Stimulated activated naive CD4-positive, alpha-beta T cell (primary cell): ENCODE measurements around the gene SNTA1.
"Not testable (repeated sequence)": the region's sequence is repeated elsewhere in the genome, so short reads cannot be mapped to it uniquely, and the experiment has no call there.

ENCODE experiments used
- DNase-seq, 6 experiments: peaks; one replicate each; lab custom pipeline; 2025; lab: John Stamatoyannopoulos, UW

Gene SNTA1

DNA sequence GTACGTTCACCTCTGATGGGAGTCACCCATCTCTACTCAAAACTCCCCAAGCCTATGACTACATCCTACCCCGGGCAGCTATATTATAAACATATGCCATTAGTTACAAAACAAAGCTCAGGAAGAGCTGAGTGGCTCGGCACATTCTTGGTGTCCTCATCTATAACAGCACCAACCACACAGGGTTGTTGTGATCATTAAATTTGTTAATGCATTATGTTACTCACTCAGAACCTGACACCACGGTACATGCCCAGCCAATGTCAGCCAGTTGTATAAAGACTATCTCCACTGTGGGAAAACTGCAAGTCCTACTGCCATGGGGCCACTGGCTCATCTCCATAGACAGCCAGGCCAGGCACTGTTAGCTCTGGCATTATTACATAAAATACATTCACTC, 50.0 kb downstream of the SNTA1 start:
- DNase-seq = no peak

DNA sequence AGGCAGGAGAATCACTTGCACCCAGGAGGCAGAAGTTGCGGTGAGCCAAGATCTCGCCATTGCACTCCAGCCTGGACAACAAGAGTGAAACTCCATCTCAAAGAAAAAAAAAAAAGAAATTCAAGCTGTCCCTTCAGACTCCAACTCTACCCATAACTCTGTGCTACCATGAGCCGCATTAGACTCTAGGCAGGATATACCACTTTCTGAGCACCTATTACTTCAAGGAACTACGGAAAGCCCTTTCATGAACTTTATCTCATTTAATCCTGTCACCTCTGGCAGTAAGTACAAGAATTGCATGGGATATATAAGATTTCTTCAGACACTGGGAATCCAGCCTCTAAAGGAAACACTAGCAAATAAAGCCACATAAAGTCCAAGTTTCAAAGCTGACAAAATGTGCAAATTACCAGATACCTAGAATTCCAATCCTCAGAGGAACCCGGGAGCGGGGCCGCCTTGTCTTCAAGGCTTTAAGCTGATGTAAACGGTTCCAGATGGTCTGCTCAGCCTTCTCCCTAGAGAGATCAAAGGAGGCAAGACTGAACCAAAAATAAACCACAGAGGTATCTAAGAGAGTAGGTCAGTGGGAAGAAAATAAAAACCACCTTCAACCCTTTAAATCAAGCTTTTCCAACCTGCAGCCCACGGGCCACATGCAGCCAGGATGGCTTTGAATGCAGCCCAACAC, 51.7 kb downstream of the SNTA1 start:
- no peak for DNase-seq

DNA sequence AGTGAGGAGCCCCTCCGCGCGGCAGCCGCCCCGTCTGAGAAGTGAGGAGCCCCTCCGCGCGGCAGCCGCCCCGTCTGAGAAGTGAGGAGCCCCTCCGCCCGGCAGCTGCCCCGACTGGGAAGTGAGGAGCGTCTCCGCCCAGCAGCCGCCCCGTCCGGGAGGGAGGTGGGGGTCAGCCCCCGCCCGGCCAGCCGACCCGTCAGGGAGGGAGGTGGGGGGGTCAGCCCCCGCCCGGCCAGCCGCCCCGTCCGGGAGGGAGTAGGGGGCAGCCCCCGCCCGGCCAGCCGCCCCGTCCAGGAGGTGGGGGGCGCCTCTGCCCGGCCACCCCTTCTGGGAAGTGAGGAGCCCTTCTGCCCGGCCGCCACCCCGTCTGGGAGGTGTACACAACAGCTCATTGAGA, 54.2 kb downstream of the SNTA1 start:
- not testable (repeated sequence) for DNase-seq

DNA sequence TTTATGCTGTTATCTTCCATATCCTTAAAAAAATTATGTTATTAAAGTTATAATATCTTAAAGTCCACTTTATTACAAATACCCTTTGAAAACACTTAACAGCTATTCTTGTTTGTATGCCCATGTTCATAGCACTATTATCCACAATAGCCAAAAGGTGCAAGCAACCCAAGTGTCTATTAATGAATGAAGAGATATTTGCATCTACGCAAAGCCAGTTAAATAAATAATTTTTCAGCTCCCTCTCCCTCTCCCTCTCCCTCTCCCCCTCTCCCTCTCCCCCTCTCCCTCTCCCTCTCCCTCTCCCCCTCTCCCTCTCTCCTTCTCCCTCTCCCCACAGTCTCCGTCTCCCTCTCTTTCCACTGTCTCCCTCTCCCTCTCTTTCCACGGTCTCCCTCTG, 55.3 kb downstream of the SNTA1 start:
- no peak for DNase-seq

DNA sequence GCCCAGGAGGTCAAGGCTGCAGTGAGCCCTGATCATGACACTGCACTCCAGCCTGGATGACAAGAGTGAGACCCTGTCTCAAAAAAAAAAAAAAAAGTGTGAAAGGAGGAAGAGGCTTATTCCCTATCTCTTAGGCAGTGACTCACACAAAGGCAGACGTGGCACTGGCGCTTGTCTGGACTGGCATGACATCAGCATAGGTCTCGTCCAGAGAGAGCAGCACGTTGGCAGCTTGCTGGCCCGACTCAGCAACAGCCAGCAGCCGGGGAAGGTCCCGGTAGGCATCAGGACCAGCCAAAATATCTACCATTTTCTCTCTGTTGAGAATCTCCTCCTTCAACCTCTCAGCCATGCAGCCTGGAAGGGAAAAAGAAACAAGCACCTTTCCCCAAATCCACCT, 56.4 kb downstream of the SNTA1 start:
- DNase-seq = no peak

DNA sequence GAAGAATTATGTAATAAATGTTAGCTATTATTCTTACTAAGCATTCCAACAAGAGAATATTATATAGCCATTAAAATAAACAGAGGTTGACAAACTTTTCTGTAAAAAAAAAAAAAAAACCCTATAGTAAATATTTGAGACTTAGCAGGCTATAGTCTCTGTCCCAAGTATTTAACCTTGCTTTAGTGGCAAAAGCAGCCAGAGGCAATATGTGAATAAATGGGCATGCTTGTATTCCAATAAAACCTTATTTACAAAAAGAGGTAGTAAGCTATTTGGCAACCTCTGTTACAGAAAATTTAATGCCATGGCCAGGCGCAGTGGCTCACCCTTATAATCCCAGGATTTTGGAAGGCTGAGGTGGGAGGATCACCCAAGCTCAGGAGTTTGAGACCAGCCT, 56.9 kb downstream of the SNTA1 start:
- DNase-seq = no peak

DNA sequence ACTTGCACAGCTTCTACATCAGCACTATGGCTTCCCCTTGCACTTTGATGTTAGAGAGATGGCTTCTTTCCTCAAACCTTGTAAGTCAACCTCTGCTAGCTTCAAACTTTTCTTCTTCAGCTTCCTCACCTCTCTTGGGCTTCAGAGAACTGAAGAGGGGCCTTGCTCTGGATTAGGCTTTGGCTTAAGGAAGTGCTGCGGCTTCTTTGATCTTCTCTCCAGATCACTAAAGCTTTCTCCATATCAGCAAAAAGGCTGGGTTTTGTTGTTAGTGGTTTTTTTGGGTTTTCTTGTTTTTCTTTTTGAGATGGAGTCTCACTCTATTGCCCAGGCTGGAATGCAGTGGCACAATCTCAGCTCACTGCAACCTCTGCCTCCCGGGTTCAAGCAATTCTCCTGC, 66.2 kb downstream of the SNTA1 start:
- DNase-seq = no peak

DNA sequence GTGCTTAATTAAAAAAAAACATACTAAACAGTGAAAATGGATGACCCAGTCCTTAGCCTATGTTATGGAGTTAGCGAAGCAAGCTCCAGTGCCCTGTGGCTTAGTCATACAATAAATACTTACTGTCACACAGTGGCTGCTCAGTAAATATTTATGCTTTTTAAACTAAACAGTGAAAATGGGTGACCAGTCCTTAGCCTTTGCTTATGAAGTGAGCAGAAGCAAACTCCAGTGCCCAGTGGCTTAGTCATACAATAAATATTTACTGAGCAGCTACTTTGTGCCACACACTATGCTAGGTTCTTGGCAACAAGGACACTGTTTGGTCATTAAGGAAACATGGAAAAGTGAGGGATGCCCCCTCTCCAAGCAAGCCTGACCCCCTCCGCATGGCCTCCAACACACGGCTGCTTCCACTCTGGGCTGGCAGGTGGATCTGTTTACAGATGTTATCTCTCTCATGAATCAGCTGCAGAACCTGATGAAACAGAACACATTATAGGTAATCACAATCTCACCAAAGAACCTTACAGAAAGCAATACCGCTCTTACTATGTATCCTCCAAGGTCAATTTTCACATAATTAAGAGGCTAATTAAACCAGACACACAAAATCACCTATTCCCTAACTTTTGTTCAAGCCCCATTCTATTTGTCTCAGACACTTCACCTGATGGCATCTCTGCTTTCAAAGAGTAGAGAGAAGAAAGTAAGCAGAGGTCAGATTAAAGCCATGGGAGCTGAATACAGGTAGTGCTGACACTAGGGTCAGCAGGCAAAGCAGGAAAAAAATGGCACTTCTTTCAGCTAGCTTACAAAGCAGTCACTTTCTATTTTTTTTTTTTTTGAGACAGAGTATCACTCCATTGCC, 69.6 kb downstream of the SNTA1 start:
- no peak for DNase-seq

DNA sequence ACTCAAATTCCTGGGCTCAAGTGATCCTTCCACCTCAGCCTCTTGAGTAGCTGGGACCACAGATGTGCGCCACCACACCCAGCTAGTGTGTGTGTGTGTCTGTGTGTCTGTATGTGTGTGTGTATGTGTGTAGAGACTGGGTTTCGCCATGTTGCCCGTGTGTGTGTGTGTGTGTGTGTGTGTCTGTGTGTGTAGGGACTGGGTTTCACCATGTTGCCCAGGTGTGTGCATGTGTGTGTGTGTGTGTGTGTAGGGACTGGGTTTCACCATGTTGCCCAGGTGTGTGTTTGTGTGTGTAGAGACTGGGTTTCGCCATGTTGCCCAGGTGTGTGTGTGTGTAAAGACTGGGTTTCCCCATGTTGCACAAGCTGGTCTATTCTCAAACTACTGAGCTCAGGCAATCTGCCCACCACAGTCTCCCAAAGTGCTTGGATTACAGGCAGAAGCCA, 70.5 kb downstream of the SNTA1 start:
- no peak for DNase-seq

DNA sequence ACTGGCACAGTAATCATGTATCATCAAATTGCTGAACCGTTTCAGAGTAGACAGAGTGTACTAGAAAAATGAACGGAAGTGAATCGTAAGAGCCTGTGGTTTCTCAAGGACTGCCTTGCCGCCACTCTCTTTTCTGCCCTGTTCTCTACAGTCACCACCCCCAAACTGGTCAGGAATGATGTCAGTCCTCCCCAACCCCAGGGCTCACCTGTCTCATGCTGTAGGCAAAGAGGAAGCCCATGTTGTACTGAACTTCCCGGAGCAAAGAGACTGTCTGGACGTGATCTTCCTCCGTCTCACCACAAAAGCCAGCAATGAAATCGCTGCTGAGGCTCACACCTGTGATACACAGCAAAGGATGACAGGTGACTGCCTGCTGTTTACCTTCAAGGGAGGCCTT, 73.3 kb downstream of the SNTA1 start:
- peak; percentile 11 to 59 (median 32) for DNase-seq

DNA sequence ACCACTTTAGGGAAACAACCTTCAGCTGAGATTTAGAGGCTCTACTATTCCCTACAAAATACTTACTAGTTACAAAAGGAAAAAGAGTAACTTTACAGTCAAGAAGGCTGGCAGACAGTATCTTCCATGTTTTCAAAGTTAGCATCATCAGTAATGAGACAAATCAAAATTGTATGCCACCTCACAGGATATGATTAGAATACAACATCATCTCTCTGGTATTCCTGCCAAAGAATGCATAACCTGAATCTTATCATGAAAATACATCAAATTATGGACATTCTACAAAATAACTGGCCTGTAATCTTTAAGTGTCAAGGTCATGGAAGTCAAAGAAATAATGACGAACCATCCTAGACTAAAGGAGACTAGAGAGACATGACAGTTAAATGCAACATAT, 80.7 kb downstream of the SNTA1 start:
- DNase-seq = no peak

DNA sequence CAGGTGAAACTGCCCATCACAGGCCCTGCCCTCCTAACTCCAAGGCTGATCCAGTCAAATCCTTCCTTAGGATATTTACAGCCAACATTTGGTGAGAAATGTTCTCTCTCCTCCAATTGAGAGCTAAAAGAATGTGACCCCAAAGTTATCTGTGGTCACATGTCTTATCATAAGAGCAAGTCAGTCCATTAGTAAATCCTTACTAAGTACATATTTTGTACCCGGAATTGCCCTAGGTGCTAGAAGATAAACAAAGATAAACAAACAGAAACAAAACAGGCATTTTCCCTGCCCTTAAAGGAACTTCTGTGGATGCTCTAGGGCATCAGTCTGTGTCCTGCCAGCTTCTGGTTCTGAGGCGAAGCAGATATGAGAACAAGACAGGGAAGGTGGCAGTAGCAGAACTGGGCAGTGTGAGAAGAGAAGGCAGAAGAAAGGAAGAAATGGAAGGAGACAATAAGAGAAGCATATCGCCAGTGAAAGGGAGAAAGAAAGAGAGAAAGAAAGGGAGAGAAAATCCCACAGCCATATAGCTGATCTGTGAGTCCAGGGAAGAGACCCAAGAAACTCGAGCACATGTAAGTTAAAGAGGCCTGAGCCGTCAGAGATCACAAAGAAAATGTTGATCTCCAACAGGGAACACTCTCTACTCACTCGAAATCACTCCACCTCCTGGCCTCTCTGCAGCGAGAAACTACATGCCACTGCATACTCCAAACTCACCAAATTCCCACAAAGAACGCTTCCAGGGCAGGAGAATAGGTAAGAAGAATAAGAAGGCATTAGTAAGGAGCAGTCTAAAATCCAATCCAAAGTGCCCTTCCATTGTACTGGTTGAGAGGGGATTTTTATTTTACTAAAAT, 83.9 kb downstream of the SNTA1 start:
- DNase-seq = no peak
